MM.1S (cell line): Measurements from ENCODE around the gene BNIP3.

Source experiments
- DNase-seq: peaks from one replicate; pipeline ENCODE4 v3.0.0-alpha.2; 2015
- H2AFZ ChIP-seq: fragments of 300-600 bp; sonication (generic); 2 replicates; pipeline ENCODE4 v1.6.0; 2016; ENCODE audit warnings: antibody characterized with exemption, low read length
- H3F3A ChIP-seq: fragments of 300-600 bp; sonication (generic); 2 replicates; pipeline ENCODE4 v1.6.1; 2016; ENCODE audit warnings: mild to moderate bottlenecking, antibody characterized with exemption, low read length, moderate library complexity, mixed read lengths; ENCODE audit not compliant: insufficient read depth
- H3K27ac ChIP-seq: fragments of 300-600 bp; sonication (generic); 2 replicates; pipeline ENCODE4 v1.5.1; 2016; ENCODE audit warnings: mild to moderate bottlenecking, low read length
- H3K27me3 ChIP-seq: fragments of 300-600 bp; sonication (generic); replicated peaks from 2 replicates; pipeline ENCODE4 v1.6.0; 2016; ENCODE audit warnings: low read length; ENCODE audit not compliant: insufficient read depth
- H3K36me3 ChIP-seq: fragments of 300-600 bp; sonication (generic); replicated peaks from 2 replicates; pipeline ENCODE4 v1.6.1; 2016; ENCODE audit warnings: mild to moderate bottlenecking, low read length, mixed read lengths; ENCODE audit not compliant: insufficient read depth
- H3K4me1 ChIP-seq: fragments of 300-600 bp; sonication (generic); 2 replicates; pipeline ENCODE4 v1.6.1; 2016; ENCODE audit warnings: low read length, mixed read lengths
- H3K4me2 ChIP-seq: fragments of 300-600 bp; sonication (generic); 2 replicates; pipeline ENCODE4 v1.6.0; 2016; ENCODE audit warnings: low read depth, low read length
- H3K4me3 ChIP-seq: fragments of 300-600 bp; sonication (generic); 2 replicates; pipeline ENCODE4 v1.5.1; 2016; ENCODE audit warnings: low read length, mixed read lengths
- H3K79me2 ChIP-seq: fragments of 300-600 bp; sonication (generic); 2 replicates; pipeline ENCODE4 v1.6.1; 2016; ENCODE audit warnings: mixed run types, low read length, mixed read lengths
- H3K9ac ChIP-seq: fragments of 300-600 bp; sonication (generic); 2 replicates; pipeline ENCODE4 v1.6.1; 2016; ENCODE audit warnings: low read length, mixed read lengths
- H3K9me2 ChIP-seq: fragments of 300-600 bp; sonication (generic); replicated peaks from 2 replicates; pipeline ENCODE4 v1.6.1; 2016; ENCODE audit warnings: mild to moderate bottlenecking, low read length, mixed read lengths; ENCODE audit not compliant: insufficient read depth
- H3K9me3 ChIP-seq: fragments of 300-600 bp; sonication (generic); replicated peaks from 2 replicates; pipeline ENCODE4 v1.6.1; 2016; ENCODE audit warnings: mild to moderate bottlenecking, low read length, mixed read lengths; ENCODE audit not compliant: insufficient read depth
- H4K20me1 ChIP-seq: fragments of 300-600 bp; sonication (generic); 2 replicates; pipeline ENCODE4 v1.6.1; 2016; ENCODE audit warnings: mild to moderate bottlenecking, low read length, moderate library complexity, mixed read lengths; ENCODE audit not compliant: insufficient read depth
- EZH2 ChIP-seq: fragments of 300-600 bp; sonication (generic); optimal IDR thresholded peaks from 2 replicates; pipeline ENCODE3; 2017; ENCODE audit warnings: low read depth, mild to moderate bottlenecking, antibody characterized with exemption, low read length, mixed read lengths
- EZH2phosphoT487 ChIP-seq: fragments of 300-600 bp; sonication (generic); IDR thresholded peaks from 2 replicates; pipeline ENCODE4 v1.6.1; 2018; ENCODE audit warnings: antibody characterized with exemption, low read length
- TF ChIP-seq, protein P1 (sequence below): fragments of 300-600 bp; sonication (generic); IDR thresholded peaks from 2 replicates; pipeline ENCODE4 v1.5.1; 2016; ENCODE audit warnings: antibody characterized with exemption, low read length, mixed read lengths

BNIP3 gene

DNA sequence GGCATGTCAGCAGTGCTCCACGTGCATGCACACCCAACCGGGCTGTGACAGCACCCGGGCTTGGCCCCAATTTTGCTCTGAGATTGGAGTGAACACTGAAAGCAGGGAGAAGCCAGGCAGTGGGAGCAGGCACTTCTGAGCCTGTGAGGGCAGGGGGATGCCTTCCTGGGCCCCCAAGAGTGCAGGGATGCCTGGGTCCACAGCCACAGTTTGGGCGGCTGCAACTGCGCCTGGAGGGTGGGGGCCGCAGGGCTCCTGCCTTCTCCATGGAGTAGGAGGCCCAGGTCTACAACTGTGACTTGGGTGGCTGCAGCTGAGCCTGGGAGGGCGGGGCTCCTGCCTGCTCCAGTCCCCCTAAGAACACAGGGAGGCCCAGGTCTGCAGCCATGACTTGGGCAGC lies 37.6 kb upstream of the BNIP3 start:
- no peak for DNase-seq
- Histone ChIP-seq H3K9ac (no peak overlapping the region), H3F3A (no peaks in the 10 kb centered on the region), H3K9me2 (no peaks in the 10 kb centered on the region), H3K27ac (no peak overlapping the region), H3K27me3 (no peaks in the 10 kb centered on the region; the same call in 1 of the 2 replicates), H2AFZ (no peak overlapping the region), H3K4me1 (no peaks in the 10 kb centered on the region), H3K4me2 (no peak overlapping the region), H3K4me3 (no peak overlapping the region), H3K36me3 (no peaks in the 10 kb centered on the region), H3K9me3 (no peaks in the 10 kb centered on the region), H3K79me2 (no peaks in the 10 kb centered on the region), H4K20me1 (no peaks in the 10 kb centered on the region)
- TF ChIP-seq, protein P1, sequence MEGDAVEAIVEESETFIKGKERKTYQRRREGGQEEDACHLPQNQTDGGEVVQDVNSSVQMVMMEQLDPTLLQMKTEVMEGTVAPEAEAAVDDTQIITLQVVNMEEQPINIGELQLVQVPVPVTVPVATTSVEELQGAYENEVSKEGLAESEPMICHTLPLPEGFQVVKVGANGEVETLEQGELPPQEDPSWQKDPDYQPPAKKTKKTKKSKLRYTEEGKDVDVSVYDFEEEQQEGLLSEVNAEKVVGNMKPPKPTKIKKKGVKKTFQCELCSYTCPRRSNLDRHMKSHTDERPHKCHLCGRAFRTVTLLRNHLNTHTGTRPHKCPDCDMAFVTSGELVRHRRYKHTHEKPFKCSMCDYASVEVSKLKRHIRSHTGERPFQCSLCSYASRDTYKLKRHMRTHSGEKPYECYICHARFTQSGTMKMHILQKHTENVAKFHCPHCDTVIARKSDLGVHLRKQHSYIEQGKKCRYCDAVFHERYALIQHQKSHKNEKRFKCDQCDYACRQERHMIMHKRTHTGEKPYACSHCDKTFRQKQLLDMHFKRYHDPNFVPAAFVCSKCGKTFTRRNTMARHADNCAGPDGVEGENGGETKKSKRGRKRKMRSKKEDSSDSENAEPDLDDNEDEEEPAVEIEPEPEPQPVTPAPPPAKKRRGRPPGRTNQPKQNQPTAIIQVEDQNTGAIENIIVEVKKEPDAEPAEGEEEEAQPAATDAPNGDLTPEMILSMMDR = no peak
- no peak for TF ChIP-seq EZH2phosphoT487
- no peak for TF ChIP-seq EZH2

DNA sequence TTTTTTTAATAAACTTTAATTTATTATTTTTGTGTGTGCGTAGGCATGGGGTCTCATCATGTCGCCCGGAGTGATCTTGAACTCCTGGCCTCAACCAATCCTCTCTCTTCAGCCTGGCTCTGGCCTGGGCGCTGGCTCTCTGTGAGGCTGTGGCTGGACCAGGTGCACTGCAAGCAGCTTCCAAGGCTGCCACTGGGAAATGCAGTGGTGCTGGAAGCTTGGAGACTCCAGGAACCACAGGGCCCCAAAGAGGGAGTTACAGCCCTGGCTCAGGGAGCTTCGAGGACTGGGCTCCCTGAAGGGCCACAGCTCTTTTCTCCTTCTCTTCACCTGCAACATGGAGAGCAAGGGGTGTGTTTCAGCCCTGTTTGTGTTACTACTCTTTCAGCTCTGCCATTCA lies 36.7 kb upstream of the BNIP3 start:
- H3K4me2 ChIP-seq = no peak overlapping the region
- H3K4me1 ChIP-seq = no peaks in the 10 kb centered on the region
- H3F3A ChIP-seq = no peaks in the 10 kb centered on the region
- H2AFZ ChIP-seq = no peak overlapping the region
- no peaks in the 10 kb centered on the region; the same call in 1 of the 2 replicates for H3K27me3 ChIP-seq
- H3K36me3 ChIP-seq = no peaks in the 10 kb centered on the region
- H3K4me3 ChIP-seq = no peak overlapping the region
- DNase-seq = no peak
- no peaks in the 10 kb centered on the region for H3K79me2 ChIP-seq
- H3K9me3 ChIP-seq = no peaks in the 10 kb centered on the region
- H4K20me1 ChIP-seq = no peaks in the 10 kb centered on the region
- TF ChIP-seq, protein P1 = no peak
- TF ChIP-seq EZH2 = no peak
- TF ChIP-seq EZH2phosphoT487 = no peak
- no peaks in the 10 kb centered on the region for H3K9me2 ChIP-seq
- H3K9ac ChIP-seq = no peak overlapping the region
- H3K27ac ChIP-seq = no peak overlapping the region

DNA sequence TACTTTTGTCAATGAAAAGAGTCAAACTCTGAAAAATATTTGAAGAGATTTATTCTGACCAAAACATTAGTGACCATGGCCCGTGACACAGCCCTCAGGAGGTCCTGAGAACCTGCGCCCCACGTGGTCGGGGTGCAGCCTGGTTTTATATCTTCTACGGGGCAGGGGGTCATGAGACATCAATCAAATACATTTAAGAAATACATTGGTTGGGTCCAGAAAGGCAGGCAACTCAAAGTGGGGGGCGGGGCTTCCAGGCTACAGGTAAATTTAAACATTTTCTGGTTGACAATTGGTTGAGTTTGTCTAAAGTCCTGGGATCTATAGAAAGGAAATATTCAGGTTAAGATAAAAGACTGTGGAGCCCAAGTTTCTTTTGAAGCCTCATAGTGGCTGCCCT lies 34.8 kb upstream of the BNIP3 start:
- Histone ChIP-seq H3K27ac (no peak overlapping the region), H3K9me3 (no peaks in the 10 kb centered on the region), H4K20me1 (no peaks in the 10 kb centered on the region), H3K9ac (no peak overlapping the region), H3K79me2 (no peaks in the 10 kb centered on the region), H3K36me3 (no peaks in the 10 kb centered on the region), H3K4me1 (no peaks in the 10 kb centered on the region), H2AFZ (no peak overlapping the region), H3K9me2 (no peaks in the 10 kb centered on the region), H3K4me2 (no peak overlapping the region), H3K27me3 (no peaks in the 10 kb centered on the region; the same call in 1 of the 2 replicates), H3K4me3 (no peak overlapping the region), H3F3A (no peaks in the 10 kb centered on the region)
- TF ChIP-seq EZH2 = no peak
- TF ChIP-seq, protein P1 = no peak
- TF ChIP-seq EZH2phosphoT487 = no peak
- no peak for DNase-seq
